ENCODE data around the gene REEP3.

REEP3 gene

DNA sequence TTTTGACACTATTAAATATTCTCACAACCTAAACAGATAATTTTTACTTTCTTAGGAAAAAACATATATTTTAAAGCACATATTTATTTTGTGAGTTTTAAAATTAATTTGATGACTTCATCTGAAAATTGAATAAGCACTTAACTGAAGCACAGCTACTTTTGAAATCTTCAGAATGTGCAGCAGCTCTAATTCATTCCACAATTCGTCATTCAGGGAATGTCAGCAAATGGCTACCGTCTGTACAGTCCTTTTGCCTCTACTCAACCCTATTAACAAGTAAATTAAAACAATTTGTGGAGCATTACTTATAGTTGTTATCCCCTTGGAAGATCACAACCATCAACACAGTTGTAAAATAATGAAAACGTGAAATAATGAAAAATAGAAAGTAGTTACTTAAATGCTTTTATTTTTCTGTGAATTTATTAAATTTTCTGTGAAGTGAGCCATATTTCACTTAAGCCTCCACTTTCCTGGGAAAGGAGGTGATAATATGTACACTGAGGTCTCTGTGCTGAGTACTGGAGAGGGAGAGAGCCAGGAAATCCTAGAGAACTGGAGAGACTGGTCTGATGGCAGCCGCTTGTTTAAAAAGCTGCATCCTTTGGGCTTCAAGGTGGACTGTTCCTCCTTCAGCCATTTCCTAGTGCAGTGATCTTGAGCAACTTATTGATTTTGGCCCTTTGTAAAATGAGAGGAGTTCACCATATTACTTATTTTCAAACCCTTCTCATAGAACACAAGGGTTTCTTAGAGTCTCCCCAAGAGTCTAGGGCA lies 70.6 kb downstream of the REEP3 start:
- DNase-seq, result no peak

DNA sequence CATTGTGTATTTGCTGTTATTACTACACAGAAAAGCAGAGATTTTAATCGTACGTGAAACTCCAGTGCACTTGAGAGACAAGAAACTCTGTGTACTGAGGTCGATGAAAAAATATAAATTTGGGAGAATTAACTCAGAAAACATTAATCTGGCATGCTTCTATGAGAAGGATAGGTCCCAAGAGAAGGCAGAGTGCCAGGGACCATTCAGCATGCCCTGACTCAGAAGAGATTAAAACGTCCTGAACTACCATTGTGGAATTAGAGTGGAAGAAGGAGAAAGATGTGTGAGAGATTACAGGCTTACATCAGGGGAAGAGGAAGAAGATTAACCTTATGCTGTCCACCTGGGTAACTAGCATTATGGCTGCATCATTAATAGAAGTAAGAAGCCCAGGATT lies 72.4 kb downstream of the REEP3 start:
- no peak for DNase-seq

DNA sequence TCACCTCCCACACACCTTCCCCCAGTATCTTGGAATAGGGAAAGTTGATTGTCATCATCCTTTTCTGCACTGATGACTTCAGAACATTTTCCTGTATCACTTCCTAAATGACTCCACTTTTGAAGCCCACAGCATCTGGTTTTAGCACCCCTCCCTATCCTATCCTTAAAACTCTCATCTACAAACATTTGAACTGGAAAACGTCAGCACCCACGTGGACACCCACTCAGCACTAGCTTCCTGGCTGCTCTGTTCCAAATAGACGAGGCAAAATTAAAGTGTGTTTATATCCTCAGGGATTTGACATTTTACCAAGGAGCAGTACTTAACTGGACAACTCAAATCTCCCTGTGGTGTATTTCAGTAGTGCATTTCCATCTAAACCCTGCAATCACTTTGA lies 73.9 kb downstream of the REEP3 start:
- DNase-seq, result no peak

DNA sequence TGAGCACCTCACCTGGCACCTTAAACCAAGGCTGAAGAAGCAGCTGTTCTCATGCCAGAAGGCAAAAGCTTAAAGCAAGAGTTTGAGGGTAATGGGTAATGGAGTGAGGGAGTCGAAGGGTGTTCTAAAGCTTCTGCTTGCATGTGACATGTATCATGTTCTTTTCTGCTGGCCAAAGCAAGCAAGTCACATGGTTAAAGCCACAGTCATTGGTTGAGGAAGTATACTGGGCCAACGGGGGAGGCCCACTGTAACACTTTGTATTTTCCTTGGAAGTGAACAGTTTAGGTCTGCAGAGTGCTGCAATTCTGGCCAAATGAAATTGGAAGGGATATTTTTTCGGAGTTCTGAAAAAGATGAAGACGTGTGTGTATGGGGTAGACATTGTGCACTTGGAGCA lies 75.7 kb downstream of the REEP3 start:
- no peak for DNase-seq

DNA sequence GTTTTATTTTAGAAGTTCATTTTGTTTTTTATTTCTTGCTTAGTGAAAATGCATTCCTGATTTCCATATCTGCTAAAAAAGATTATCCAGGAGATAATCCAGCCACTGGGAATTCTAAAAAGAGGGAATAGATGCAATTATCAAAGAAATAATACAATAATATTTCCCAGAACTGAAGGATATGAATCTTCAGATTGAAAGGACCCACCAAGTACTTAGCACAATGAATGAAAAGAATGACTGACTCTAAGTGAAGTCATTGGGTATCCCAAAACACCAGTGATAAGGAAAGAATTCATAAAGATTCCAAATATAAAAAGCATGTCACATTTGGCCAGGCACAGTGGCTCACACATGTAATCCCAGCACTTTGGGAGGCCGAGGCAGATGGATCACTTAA lies 79.3 kb downstream of the REEP3 start:
- no peak for DNase-seq

DNA sequence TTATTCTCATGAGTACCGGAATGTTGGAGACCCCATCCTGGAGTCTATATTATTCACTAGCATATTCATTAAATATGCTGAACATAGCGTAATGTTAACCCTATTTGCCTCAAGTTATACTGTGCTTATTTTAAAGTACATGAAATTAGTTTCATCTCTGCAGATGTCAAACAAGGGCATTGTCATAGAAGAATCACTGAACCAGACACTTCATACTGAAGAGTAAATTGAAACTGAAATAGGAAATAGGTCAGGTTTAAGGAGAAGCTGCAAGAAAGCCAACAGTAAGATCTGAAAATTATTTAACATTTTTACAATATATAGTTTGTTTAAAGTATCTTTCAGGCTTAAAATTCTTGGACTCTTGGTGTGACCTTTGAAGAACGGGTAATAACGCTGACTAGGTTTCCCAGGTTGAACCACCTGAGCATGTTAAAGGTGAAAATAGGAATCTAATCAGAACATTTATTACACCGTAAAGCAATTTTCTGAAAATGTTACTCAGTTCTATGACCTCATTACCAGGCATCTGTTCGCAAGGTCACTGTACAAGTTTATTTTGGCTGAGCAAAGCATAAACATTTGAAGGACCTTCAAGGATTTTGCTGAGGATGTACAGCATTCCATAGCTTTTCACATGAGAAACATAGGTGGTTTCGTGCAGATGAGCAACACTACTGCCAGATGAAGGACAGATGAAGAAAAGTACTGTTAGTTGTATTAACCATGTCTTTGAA lies 82.7 kb downstream of the REEP3 start:
- no peak for DNase-seq

DNA sequence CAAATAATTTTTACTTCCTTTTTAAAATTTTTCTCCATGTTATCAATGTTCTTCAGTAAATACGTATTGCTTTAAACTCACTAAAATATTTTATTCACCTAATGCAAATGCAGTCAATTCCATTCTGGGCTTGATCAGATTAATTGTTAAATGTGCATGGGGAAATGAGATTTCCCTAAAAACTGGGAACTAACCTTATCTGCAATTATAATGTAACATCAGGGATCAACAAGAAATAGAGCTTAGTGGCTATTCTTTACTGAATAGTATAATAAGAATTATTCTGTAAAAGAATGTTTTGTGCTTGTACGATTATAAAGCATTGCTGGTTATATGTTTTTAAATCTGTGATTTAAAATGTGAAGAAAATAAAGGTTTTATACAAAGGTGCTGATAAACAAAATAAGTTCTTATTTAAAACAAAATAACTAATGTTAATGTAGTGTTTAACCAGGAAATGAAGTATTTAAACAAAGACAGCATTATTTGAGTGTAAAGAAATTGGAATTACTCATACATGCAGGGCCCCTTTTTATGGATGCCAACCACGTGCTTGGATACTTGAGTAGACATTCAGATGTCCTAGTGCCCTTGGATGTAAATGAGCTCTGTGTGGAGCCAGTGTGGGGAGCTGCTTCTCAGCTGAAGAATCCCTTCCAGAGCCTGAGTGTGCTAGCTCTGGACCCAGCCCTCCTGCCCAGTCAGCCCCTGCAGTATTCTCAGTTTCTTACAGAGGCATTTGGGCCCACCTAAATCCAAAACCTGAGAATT lies 84.2 kb downstream of the REEP3 start:
- no peak for DNase-seq

DNA sequence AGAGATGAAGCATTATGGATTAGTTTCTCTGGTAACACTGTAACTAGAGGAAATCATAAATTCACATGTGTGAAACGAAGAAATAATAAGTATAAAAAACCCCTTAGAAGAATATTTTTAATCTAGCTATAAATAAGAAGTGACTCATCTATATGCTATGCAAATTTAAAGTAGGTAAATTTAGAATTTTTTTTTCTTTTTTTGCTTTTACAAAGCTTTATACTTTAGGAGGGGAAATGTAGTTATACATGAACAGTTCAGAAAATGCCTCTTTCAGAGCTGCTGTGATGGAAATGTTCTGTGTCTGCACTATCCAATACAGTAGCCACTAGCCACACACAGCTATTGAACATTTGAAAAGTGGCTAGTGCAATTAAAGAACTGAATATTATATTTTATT lies 87.3 kb downstream of the REEP3 start:
- DNase-seq, result no peak

DNA sequence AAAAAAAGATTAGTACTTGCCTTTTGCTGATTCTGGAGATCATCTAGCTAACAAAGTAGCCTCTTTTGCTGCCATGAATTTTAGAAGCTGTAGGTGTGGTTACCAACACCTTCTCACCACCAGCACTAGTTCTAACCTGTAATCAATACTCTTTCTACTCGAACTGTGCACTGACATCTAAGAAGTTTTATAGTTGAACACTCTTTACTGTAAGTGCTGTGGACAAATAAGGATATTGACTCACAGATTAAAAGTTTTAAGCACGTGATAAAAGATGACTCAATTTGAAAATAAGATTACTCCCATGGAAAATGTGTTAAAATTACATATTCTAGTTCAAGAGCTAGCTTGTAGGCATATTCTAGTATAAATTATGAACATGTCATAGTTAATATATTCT lies 89.9 kb downstream of the REEP3 start:
- no peak for DNase-seq

DNA sequence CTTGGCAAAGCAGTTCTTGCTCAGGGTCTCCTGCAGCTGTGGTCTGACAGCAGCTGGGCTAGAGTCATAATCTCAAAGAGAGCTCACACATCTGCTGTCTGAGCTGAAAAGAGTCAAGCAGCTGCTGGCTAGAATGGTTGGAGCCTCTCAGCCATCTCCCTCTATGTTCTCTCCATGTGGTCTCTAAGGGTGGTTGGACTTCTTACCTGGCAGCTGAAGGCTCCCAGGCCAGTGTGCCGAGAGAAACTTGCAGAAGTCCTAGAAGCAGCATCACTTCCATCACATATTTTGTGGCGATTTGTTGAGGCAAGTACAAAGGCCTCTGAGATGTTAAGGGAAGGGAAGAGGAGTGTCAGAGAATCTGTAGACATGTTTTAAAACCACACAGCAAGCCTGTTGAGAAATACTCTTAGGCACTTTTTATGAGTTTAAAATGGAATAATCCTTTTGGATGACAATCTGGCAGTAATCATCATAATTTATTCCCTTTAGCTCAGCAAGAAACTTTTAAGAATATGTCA lies 93.2 kb downstream of the REEP3 start:
- DNase-seq, result no peak

DNA sequence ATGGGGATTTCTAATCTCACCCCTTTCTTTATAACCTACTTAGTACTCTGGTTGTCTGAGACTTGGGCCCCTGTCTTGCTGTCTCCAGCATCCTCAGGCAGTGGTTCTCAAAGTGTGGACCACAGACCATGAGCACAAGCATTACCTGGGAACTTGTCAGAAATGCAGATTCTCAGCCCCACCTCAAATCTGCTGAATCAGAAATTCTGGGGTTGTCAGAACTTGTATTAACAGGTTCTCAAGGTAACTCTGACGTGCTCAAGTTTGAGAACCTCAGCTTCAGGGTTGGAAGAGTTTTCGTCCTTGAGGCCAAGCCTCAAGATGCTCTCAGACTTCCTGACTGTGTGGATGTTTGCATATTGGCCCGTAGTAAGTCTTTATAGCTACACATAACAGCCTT lies 97.4 kb downstream of the REEP3 start:
- DNase-seq, result no peak

DNA sequence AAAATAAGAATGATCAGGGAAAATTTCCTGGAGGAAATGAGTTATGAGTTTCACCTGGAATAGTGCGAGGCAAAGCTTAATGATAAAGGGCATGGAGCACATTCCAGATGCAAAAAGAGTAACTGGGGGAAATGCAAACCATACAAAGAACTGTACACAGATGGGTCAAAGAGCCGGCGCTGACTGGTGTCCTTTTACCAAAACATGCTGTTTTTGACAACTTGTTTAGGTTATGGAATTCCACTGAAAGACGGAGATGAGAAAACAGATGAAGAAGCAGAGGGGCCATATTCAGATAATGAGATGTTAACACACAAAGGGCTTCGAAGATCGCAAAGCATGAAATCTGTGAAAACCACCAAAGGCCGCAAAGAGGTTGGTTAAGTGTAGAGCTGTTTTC lies 98.2 kb downstream of the REEP3 start:
- no peak for DNase-seq

DNA sequence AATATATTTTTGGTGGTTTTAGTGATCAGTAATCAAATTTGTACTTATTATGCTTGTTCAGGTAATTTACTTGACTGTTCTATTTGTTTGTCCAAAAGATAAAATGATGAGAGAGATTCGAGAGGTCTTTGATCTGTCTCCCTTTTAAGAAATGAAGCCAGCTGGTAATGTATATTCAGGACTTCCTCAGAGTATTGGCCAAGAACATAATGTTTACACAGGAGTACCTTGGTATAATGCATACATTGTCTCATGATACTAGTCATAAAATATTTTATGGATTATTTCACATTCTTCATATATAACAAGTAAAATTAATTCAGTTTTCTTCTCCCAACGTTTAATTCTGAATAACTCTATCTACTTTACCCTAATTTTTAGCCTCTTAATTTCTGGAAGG lies 100.9 kb downstream of the REEP3 start:
- no peak for DNase-seq

DNA sequence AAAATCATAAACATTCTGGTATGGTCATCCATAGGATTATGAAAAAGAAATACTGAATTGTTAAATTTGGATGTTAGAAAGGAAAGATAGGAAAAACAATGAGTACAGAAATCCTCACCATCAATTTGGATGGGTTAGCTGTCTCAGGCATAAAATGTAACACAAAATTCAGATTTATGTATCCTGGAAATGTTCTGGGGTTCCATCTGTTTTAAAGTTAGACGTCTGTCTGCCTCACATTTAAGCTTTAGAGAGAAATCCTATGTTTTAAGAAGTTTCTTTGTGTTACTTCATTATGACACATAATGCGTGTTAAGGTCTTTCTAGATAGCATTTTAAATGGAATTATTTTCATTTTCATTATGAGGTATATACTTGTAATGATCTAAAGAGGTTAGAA lies 103.5 kb downstream of the REEP3 start:
- DNase-seq, result no peak

DNA sequence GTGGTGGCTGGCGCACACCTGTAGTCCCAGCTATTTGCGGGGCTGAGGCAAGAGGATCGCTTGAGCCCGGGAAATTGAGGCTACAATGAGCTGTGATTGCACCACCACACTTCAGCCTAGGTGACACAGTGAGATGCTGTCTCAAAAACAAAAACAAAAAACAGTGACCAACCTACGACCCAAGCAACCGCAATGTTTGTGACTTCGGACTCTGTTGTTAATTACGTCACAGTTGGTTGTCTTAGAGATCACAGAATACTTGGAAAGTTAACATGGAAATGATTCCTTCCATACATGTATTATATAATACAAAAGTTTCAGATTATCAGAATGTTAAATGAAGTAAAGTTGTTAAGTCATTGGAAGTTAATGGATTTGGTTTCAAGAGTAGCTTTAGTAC lies 106.2 kb downstream of the REEP3 start:
- no peak for DNase-seq

DNA sequence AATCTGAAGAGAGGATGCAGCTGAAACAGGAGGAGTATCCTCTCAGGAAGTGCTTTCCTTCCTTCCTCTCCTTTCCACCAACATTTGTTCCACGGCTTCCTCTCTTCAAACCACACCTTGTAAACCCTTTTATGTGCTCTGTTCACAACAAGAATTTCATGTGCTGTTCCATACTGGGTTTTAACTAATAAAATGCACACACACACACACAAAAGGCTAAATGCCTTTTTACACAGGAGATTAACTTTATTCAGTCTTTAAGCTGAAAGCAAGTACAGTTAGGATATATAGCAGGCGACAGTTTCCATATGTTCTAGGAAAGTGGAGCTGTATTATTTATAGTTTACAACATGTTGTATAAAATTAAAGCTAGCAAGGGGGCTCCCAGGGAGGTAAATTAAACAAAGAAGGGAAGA lies 106.7 kb downstream of the REEP3 start:
- no peak for DNase-seq

DNA sequence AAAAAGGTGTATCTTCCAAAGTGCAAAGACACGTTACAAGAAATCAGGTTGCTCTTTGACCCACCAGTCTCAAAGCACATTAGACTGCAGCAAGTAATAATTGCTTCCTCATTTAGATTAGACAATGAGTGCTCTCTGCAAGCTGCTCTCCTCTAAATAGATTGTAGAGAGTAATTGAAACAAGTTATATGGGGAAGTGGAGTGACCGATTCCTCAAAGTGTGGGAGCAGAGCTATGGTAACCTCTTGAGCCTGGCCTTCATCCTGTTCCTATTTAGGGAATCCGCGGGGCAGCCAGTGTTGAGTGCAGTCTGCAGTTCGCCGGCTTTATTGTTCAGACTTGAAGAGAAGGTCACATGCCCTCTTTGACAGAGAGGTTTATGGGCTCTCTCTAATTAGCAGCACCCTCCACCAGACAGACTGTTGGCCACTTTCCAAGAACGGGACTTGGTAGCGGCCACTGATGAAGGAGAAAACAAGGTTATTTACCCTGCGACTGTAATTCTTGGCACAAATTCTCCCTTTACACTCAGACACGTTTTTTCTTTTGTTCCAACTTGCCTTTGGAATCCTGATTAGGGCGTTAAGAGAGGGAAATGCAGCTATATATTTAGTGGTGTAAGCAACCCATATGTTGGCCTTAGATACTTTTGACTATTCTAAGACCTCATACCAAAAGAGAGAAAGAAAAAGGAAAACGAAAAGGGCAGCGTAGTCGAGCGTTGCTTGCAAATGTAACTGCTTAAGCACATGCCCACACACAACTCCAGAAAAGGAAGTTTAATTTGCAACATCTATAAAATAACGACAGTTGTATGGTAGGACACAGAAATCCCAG lies 107.5 kb downstream of the REEP3 start:
- peak; percentile 30 to 51 for DNase-seq

DNA sequence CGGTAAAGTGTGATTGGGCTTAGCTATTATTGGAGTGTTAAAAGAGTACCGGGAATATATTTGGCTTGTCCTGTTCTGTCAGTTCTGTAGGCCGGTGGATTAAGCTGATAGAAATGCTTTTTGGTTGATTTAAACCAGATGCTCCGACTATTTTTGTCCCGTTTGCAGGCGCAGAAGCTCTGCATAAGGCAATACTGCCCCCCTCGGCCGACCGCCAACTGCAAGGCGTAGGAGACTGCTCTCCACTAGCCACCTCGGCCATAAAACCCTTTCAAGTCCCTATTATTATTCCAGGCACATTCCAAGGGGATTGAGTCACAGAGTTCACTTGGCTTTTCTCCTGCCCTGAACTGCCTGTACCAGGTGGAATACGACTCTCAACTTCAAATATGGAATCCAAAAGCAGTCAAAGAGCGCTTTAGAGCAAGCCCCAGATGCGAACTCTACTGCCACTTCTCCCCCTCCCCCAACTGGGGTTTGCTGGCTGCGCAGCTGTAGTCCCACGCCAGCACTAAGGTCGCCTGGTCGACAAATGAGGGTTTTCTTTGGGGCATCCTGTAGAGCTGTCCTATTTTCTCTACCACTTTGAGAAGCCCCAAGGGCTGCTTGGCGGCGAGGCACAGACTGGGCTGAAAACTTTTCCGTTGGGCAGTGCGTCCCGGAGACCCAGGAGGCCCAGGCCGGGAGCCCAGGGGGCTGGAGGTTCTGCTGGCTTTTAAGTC lies 108.3 kb downstream of the REEP3 start:
- DNase-seq, result peak; percentile 24 to 65

DNA sequence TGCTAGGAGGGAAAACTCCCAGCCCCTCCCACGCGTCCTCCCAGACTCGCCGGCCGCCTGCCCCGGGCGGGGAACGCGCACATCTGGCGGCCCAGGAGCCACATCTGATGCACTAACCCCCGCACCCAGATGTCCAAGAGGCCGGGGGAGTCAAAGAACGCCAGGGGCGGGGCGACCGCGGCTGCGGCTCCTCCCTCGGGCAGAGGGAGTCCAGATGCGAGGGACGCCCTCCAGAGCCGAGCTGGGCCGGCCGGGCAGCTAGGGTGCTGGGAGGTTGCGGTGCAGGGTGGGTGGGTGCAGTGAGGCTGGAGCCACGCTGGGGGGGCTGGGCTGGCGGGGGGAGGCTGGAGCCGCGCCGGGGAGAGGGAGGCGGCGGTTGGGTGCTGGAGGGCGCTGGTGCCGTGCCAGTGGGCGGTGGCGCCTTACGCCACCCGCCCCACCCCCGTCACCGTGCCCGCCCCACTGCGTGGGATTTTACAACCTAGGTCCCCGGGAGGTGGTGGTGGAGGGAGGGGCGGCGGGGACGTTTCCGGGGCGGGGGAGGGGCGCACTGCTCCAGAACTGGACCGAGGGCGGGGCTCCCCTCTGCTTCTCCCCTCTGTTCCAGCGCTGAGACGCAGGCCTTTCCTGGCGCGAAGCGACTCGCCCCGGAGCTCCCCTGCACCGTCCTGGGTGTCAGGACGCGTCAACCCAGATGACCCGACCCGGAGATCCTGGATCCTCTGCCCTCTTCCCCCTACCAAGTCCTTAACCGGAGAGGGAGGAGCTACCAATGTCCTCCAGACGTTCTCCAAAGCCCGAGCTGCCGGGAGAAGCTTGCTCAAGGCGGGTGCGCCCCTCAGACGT lies 109.1 kb downstream of the REEP3 start:
- peak in 1 of 2 experiments; percentile 44 for DNase-seq

DNA sequence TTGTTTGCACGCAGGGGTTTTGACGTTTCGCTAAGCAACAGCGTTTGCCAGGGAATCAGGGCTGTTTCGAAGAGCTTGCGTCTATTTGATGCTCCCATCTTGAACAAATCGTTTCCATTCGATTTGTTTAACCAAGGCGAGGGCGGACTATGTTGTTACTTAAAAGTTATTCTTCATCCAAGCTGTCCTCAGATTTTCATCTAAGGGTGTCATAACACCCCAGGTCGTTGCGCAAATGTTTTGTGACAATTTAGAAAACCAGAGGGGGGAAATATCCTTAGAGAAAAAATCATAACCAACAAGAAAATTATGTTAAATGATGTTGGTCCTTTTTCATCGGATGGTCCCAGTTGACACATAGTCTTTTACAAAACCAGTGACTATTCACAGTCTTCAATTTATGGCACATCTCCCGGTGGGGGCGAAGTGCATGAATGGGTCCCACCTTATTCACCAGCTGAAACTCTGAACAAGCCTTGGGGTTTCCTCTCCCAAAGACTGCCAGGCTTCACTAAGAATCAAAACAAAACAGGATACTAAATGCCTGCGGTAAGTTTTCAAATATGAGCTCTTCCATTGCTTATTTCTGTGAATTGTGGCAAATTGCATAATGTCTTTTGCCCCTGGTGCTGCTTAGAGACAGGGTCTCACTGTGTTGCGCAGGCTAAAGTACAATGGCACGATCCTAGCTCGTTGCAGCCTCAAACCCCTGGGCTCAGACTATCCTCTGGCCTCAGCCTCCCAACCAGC lies 109.9 kb downstream of the REEP3 start:
- DNase-seq, result no peak
